GM18519 (cell line): Measurements from ENCODE around the gene KCNIP4.

Experiments used
- ATAC-seq: cut with Tn5 transposase; IDR thresholded peaks from one replicate; pipeline ENCODE4 v1.9.1; 2021; ENCODE audit warnings: mild to moderate bottlenecking, moderate library complexity; ENCODE audit not compliant: unreplicated experiment, low FRiP score

KCNIP4 gene

DNA sequence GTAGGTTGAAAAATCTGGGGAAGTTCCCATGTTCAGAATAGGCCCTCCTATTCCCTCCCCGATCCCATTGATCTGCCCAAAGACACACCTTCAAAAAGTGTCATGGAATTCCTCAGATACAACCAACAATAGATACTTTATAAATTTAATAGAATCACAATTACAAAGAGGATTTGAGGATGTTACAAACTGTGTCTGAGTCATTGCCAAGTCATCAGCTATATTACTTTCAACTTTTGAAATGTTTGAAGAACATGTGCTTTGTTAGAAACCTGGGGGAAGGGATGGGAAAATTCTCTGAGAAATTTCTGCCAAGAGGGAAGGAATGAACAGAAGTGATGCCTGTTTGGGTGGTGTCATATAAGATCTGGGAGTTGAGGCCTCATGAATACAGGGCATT, 46.7 kb downstream of the KCNIP4 start:
- ATAC-seq: no peak

GRCh38 chr4:21901281-21901680, 47.3 kb downstream of the KCNIP4 start:
- ATAC-seq: no peak

- no peak for ATAC-seq
Measured at GRCh38 chr4:21900211-21900610, 48.4 kb downstream of the KCNIP4 start.

GRCh38 chr4:21898101-21898500, 50.5 kb downstream of the KCNIP4 start:
- no peak for ATAC-seq

DNA sequence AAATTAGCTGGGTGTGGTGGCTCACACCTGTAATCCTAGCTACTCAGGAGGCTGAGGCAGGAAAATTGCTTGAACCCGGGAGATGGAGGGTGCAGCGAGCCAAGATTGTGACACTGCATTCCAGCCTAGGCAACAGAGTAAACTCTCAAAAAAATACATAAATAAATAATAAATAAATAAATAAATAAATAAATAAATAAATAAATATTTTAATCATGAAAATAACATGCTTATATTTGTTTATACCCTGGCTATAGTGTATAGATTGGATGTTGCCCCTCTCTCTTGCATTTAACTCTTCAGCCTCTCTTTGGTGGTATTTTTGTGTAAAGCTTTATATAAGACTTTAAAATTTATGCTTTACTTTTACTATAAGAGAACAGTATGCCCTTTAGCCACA, 51.8 kb downstream of the KCNIP4 start:
- no peak for ATAC-seq

DNA sequence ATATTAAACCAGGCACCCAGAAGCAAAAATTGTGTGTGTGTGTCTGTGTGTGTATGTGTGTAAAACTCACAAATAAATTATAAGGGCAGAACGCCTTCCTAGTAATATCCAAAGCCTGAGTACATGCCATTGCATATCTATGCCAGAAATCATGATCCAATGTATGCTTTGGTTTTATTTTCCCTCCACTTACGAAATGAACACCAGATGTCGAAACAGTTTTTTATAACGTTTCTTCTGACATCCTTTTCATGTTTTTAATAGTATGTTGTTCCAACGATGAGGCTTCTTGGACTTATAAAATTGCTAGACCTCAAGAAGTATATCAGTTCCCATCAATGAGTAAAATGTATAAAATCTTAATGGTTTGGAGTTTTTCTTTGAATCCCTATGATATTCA, 55.4 kb downstream of the KCNIP4 start:
- ATAC-seq: no peak

- no peak for ATAC-seq
Measured at GRCh38 chr4:21890231-21890630, 58.3 kb downstream of the KCNIP4 start.

DNA sequence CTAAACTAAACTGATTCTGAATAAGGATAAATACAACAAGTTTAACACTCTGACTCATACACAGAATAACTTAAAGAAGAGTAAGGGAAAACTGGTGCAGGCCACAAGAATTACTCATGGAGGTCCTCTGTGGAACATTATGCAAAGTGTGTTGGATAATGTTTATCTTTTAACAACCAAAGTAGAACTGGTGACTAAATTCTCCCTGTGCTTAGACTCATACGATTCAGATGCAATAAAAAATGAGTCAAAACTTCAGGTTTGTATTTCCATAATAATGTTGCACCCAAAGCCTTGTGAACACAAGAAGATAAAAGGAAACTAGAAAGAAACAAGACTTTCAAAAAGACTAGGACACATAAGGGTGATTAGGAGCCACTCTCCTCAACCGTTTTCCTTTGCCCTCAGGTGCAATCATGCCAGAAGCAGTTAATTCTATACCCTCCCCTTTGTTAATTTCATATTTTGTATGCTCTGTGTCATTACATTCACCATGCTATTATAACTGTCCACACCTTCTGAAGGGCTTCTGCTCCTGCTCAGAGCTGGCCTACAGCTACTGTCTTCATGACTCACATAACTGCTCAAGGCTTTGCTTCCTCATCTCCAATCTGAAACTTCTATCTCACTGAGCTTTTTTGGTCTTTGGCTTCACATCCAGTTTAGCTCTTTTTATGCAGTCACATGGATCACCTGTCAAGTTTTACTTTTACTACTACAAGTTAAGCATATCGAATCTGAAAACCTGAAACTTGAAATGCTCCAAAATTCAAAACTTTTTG, 60.2 kb downstream of the KCNIP4 start:
- ATAC-seq: no peak

GRCh38 chr4:21887481-21887880, 61.1 kb downstream of the KCNIP4 start:
- no peak for ATAC-seq

- ATAC-seq: no peak
Measured at GRCh38 chr4:21885770-21886169, 62.8 kb downstream of the KCNIP4 start.

DNA sequence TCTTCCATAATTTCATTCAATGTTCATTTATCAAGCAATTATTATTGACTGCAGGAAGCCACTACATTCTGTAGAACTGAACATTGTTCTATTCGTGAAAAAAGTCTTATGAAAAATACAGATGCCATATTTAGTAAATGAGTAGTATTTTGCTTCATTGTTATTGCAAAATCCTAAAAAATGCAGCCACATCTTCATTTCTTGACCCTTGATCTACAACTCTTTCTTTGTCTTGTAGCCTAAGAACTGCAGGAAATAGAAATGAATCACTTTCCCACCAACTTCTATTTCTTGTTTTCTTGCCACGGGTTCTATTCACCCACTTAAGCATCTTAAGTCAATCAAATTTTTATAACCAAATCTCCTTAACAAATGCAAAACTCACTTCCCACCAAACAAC, 63.3 kb downstream of the KCNIP4 start:
- ATAC-seq: no peak

DNA sequence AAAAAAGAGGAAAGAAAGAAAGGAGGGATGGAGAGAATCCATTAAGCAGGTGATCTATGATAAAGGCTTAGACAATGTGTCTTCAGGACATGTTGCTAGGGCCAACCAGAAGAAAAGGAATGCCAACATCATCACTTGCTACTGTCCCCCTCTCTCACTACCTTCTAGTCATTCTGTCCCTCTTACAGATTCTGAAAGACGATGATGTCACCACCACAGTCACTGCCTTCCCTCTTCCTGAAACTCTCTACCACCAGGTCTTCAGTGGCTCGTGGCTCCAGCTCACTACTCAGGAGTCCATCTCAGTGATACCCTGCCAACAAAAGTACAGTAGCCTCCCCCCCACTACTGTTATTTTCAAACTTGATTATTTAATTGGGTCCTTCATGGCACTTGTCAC, 64.0 kb downstream of the KCNIP4 start:
- ATAC-seq: no peak

GRCh38 chr4:21882051-21882839, 66.3 kb downstream of the KCNIP4 start:
- no peak for ATAC-seq

- ATAC-seq: no peak
Measured at GRCh38 chr4:21879187-21879586, 69.4 kb downstream of the KCNIP4 start.

DNA sequence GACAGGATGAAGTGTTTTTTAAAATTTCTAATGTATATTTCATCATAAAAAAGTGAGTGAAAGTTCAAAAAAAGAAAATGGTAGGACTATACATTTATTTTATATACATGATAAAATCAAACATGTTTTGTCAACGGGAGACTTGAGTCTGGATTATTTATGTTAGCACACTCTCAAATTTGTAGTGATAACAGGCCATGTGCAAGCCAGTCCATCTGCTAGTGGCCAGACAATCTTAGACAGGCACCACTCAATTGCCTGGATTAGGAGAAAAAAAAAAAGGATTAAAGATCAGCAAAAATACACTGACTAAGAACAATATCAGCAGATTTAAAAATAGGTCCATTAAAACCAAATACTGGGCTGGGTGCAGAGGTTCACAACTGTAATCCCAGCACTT, 71.9 kb downstream of the KCNIP4 start:
- ATAC-seq: no peak

DNA sequence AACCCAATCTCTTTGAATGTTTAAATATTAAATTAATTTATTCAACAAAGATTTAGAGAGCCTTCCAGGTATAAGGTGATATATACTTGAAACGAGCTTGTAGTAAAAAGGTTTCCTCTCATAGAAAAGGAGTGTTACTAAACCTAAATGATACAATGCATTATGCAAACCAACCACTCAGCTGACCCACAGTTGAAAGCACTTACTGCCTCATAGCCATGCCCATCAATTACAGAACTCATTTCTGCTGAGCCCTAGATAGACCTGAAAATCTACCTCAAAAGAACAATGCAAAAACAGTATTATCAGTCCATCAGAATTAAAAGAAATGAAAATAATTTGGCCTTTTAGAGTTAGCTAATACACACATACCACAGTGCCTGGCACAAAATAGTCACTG, 75.4 kb downstream of the KCNIP4 start:
- ATAC-seq: no peak

- ATAC-seq: no peak
Measured at GRCh38 chr4:21872101-21872500, 76.5 kb downstream of the KCNIP4 start.

DNA sequence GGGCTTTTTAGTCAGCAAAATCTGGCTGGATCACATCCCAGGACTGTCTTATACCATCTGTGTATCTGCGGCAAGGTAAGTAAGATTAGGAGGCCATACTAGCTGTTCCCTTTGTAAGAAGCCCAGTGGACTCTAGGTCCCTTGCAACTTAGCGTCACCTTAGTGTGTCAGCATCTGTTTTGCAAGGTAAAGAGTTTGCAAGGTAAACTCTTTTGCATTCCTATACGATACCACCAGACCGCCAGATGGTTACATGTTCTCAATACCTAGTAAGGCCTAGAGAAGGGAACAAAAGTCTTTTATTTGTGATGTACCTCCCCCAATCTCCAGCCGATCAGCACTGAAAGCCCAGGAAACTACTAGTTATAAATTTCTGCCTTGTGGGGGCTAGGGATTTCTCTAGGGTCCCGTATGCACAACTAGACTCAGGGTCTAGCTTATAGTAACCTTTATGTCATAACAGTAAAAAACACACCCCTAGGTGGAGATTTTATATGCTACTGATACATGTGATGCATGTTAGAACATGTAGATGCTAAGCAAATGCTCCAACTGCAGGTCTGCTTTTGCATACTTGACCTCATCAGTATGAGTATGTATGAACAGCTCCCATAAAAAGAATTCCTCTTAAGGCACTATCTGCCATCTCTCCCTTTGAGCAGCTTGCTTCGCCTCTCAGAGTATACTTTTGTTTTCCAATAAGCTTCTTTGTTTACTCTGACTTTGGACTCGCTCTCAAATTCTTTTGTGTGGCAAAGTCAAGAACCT, 78.4 kb downstream of the KCNIP4 start:
- no peak for ATAC-seq

DNA sequence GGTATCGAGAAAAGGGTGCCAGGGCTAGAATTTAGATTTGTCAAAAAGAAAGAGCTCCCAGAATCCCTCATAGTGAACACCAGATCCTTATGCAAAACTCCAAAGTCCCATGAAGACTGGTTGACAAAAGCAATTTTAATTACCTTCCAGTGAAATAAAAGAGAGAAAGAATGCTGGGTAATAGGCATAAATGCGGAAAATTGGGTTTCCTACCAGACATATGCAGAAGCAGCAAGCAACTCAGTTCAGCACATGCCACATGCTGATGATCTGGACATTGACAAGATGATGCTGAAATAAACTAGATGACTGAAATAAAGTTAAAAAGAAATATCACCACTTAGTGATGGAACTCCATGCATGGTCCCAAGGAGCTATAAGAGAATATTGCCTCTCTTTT, 83.9 kb downstream of the KCNIP4 start:
- no peak for ATAC-seq

DNA sequence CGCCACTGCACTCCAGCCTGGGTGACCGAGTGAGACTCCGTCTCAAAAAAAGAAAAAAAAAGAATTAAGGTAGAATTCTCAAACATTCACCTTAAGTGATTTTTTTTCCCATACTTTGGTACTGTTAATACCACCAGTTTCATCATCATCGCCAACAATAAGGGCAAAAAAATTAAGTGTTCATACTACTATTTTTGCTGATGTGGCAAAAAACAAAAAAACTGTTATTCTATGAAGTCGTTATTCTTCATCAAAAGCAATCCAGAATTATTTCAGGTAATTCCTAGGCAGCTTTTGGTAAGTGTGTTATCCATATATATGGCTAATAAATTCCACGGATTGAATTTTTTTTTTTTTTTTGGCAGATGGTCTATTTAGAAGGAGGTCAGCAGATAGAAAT, 85.7 kb downstream of the KCNIP4 start:
- no peak for ATAC-seq

DNA sequence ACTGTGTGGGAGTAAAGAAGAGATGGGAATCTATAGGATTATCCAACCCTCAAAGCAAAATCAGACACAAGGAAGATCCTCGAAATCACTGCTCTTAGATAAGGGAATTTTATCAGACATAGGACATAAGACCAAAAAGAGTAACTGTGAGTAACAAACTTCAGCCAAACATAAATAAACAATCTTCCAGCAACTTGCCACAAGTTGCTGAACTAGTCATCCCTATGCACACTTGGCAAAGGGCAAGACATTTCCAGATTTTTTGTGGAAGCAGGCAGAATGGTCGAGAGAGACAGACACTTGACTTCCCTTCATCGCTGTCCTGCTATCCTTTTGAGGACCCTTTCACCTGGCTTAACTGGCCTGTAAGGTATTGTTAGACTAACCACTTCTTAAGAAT, 89.6 kb downstream of the KCNIP4 start:
- no peak for ATAC-seq
